GM19099 (cell line): Measurements from ENCODE around the gene GALNT7.

Experiments
- POLR2A ChIP-seq: IDR thresholded peaks from 3 replicates; pipeline ENCODE4 v1.6.1; 2011; ENCODE audit warnings: low read depth; ENCODE audit not compliant: insufficient read length; ENCODE audit errors: extremely low read depth

Gene GALNT7

GRCh38 chr4:173242466-173243250 lies 74.0 kb downstream of the GALNT7 start:
- no peak for TF ChIP-seq POLR2A

DNA sequence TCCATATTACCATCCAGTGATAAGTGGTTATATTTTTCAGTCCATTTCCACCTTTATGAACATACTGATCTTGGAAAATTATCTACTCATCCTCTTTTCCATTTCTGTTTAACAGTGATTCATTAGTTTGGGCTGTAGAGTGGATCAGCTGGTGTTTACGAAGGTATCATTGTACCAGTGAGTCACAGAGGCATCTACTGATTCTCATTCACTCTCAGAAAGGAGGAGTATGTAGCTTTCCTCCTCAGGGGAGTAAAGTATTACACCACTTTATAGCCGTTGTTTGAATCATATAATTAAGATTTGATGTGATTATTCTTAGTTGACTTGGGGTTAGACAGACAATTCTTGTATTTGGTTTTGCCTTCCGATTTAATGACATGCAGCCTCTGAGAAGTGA lies 74.7 kb downstream of the GALNT7 start:
- TF ChIP-seq POLR2A = no peak

DNA sequence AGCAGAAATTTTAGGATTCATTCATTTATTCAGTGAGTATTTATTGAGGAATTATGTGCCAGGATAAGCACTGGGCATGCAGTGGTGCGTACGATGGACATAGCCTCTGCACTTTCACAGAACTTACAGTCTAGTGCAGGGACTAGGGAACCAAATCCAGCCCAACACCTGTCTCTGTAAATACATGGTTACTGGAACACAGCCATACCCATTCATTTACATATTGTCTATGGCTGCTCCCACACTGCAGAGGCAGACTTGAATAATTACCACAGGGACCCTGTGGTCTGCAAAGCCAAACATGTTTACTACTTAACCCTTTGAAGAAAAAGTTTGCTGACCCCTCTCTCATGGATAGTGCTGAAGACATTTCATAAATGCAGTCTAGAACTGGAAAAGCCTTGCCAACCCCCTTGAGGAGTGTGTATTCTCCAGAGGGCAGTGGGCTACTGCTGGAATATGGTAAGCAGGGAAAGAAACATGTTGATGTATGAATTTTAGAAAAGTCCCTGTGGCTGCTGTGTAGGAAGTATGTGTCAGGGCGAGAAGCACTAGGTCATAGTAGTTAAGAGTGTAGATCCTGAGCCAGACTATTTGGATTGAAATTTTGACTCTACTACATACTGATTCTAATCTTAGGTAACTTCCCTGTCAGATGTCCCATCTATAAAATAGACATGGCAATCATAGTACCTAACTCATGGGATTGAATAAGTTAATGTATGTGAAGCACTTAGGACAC lies 75.5 kb downstream of the GALNT7 start:
- no peak for TF ChIP-seq POLR2A

DNA sequence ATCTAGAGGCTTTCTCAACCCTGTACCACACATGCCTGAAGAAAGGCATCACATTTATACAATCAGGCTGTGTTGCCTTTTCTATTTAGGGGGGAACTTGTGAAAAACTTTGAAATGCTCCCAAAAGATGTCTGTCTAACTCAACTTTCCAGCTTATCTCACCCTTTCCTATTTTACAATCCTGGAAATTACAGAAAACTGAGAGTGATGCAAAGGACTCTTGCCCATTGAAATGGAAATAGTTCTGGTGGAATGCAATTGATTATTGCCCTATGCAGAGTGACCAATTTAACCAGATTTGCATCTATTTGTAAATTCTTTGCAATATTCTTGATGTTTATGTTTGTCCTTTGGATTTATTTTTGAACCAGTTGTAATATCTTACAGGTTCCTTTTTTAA lies 77.3 kb downstream of the GALNT7 start:
- no peak for TF ChIP-seq POLR2A

GRCh38 chr4:173246719-173247118 lies 78.1 kb downstream of the GALNT7 start:
- no peak for TF ChIP-seq POLR2A

DNA sequence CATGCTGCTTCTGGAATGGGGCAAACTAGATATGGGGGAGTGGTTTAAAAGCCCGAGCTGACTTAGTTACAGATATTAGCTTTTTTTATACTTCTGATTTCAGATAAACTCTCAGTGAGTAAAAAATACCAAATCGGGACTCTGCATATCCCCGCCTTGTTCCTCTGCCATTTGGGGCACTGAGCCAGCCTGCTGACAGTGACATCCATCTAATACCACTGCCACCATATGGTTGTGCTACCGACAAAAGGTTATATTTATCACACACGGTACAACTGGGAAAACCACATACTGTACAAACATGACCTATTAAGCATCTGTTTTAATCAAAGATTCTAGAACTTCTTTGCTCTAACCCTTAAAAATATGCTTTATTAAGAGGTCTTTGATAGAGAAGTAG lies 78.7 kb downstream of the GALNT7 start:
- no peak for TF ChIP-seq POLR2A

- TF ChIP-seq POLR2A = no peak
Observed at GRCh38 chr4:173248690-173249089, 80.1 kb downstream of the GALNT7 start.

- TF ChIP-seq POLR2A = no peak
Observed at GRCh38 chr4:173252024-173252935, 83.7 kb downstream of the GALNT7 start.

- no peak for TF ChIP-seq POLR2A
Observed at GRCh38 chr4:173253561-173253960, 85.0 kb downstream of the GALNT7 start.

- no peak for TF ChIP-seq POLR2A
Observed at GRCh38 chr4:173254646-173255045, 86.0 kb downstream of the GALNT7 start.

- no peak for TF ChIP-seq POLR2A
Observed at GRCh38 chr4:173256825-173257224, 88.2 kb downstream of the GALNT7 start.

DNA sequence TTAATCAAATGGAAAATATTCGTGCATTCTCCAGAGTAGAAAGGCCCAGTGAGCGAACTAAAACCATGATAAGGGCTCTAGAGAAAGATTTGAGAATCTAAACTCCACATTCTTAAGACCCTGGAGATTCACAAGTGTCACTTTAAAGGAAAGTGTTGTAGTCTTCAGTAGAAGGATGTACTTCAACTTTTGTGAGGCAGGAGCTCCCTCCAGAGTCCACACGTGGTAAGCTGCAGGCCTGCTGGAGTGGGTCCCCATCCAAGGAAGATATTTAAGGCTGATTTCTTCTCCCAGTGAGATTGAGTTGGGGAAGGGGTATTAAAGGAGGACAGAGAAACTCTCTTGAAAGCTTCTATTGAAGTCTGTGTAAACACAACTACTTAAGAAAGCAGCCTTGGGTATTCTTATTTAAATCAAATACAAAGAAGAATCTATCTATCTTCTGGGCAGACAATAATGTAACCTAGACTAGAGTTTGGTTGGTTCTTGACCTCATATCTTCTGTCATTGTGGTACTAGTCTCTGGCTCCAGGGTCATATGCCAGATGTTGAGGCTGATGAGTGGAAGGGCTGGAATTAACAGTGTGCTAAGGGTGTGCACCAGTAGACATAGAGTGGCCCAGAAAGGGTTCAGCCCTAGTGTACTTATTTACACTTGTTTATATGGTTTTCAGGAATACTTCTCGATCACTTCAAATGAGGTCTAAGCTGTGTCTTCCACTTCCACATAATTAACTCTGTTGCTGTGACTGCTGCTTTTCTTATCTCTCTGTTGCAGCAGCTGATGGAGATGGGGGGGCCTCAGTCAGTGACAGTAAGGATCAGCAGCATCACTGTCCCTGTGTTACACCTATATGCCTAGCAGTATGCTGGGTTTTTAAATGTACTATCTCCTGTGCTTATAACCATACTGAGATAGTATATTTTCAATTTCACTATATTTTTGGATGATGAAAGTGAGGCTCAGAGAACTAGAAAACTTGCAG lies 89.4 kb downstream of the GALNT7 start:
- no peak for TF ChIP-seq POLR2A

DNA sequence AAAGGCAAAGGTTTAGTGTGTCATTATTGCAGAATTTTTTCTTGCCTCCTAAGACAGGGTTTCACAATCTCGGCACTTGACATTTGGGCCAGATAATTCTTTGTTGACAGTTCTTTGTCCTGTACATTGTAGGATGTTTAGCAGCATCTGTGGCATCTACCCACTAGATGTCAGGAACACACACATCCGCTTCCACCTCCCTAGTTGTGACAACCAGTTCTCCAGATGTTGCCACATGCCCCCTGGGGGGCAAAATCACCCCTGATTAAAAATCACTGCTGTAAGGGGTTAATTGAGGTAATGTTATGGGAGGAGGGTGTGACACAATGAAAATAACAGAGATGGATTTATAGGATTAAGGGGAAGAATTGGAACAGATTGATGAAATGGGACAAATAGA lies 90.3 kb downstream of the GALNT7 start:
- TF ChIP-seq POLR2A = no peak

GRCh38 chr4:173259310-173259709 lies 90.7 kb downstream of the GALNT7 start:
- TF ChIP-seq POLR2A = no peak
